GM21737 (cell line): ENCODE measurements around the gene PARP16.
"Not testable (repeated sequence)": the region's sequence is repeated elsewhere in the genome, so short reads cannot be mapped to it uniquely, and the experiment has no call there.

Experiments
- ATAC-seq: cut with Tn5 transposase; IDR thresholded peaks from one replicate; pipeline ENCODE4 v1.9.1; 2021; ENCODE audit warnings: mild to moderate bottlenecking, moderate library complexity; ENCODE audit not compliant: unreplicated experiment

The PARP16 gene

DNA sequence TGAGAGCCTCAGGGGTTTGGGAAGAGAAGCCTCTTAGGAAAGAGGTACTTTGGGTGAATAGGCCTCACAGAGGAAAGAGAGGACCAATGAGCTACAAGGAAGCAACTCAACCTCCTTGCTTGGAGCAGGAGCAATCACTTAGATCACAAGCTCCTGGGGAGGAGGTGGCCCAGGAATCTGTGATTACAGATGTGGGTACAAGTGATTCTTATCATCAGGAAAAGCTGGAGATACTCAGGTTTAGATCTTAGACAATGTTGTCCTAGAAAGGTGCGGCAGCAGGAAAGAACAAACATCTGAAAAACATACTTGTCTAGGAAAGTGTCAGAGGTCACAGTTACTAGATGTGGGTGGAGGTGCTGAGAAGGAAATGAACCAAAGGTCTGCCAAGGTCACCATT, 8.2 kb downstream of the PARP16 start:
- no peak for ATAC-seq

DNA sequence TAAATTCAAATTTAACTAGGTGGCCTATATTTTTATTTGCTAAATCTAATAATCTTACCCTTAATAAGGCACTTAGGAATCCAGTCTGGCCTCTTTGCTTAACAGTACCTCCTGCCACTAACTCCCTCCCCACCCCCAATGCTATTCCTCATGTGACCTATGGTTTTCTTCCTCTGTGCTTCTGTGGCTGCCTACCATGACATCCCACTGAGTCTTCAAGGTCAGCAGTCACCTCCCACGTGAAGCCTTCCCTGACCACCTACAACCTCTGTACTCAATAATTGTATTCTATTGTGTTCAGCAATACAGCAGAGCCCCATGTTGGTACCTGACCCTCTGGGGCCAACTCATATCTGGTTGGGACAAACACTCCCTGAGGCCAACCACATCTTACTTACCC, 9.7 kb downstream of the PARP16 start:
- ATAC-seq, result no peak

DNA sequence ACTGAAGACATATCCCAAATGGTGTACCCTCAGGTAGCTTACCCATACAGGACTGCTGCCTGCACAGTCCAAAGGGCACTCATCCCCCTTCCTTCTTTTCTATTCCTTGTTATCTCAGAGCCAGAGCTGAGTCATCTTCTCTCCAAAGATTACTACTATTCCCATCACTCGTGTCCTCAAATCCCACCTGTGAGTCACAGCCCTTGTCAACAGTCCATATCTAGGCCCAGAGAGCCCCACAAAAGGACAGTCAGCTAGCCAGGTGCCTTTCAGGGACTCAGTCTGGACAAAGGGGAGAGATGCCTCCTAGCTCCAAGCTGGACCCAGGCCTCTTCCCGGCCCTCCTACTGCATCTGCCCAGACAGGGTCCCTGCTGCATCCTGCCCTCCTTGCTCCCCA, 11.0 kb downstream of the PARP16 start:
- no peak for ATAC-seq

DNA sequence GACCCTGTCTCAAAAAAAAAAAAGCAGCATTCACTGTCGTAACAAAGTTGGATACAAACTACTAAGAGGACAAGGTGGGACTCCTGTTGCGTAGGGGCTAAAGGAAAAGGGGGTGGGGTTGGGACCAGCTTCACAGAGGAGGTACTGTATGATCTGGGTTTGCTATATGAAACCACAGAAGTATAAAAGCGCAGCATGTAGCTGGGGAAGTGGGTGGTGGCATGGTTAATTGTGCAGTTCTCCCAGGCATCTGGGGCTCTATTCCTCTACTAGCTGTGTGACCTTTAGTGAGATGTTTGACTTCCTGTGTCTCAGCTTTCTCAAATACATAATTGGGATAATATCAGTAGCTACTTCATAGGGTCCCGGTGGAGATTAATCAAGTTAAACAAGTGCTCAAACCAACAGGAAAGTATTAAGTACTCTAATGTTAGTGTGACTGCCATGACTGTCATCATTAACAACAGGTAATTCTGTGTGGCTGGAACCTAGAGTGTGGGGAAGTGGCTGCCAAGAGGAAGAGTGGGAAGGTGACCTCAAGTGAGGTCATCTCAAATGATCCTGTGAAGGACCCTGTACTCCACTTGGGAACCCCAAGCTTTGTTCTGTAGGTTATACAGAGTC, 11.5 kb downstream of the PARP16 start:
- no peak for ATAC-seq

DNA sequence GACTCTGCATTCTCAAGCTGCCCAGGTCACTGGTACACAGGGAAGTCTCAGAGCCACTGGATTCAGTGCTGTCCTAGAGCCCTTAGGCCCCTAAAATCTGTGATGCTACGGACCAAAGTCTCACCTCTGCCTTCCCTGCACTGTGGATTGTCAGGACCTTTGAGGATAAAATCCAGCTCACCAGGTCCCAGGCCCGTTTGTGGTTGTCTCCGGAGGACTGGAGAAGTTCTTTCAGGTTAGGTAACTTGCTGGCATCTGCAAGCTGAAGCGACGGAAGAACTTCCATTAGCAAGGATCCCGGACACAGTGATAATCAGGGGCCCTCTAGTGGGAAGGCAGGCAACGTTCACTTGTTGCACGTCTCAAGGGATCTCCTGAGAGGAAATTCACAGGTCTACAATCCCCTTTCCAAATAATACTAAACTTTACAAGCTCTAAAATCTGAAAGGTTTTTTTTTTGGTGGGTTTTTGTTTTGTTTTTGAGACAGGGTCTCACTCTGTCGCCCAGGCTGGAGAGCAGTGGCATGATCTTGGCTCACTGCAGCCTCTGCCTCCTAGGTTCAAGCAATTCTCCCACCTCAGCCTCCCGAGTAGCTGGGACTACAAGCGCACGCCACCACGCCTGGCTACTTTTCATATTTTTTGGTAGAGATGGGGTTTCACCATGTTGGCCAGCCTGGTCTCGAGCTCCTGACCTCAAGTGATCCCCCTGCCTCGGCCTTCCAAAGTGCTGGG, 15.7 kb downstream of the PARP16 start:
- not testable (repeated sequence) for ATAC-seq

DNA sequence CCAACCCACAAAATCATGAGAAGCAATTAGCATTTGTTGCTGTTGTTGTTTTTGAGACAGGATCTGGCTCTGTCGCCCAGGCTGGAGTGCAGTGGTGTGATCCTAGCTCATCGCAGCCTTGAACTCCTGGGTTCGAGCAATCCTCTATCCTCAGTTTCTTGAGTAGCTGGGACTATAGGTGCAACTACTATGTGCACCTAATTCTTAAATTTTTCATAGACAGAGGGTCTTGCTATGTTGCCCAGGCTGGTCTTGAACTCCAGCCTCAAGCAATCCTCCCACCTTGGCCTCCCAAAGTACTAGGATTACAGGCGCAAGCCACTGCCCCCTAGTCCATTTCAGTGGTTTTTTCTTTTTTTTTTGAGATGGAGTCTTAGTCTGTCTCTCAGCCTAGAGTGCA, 18.3 kb downstream of the PARP16 start:
- no peak for ATAC-seq

DNA sequence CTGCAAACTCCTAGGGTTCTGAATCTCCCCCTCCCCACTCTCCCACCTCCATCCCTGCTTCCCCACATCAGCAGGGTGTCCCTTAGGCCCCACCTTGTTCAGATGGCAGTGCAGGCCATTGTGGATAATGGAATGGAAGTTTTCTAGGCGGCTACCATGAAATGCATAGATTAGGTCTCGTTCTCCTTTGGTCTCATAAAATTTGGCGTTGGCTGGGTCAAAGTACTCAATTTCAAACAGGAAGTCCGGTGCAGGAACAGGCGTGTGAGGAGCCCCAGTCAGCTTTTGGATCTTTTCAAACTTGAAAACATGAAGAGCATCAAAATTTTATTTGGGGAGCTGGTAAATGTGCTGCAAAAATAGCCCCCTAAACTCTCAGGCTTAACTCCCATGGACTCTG, 20.2 kb downstream of the PARP16 start:
- no peak for ATAC-seq

DNA sequence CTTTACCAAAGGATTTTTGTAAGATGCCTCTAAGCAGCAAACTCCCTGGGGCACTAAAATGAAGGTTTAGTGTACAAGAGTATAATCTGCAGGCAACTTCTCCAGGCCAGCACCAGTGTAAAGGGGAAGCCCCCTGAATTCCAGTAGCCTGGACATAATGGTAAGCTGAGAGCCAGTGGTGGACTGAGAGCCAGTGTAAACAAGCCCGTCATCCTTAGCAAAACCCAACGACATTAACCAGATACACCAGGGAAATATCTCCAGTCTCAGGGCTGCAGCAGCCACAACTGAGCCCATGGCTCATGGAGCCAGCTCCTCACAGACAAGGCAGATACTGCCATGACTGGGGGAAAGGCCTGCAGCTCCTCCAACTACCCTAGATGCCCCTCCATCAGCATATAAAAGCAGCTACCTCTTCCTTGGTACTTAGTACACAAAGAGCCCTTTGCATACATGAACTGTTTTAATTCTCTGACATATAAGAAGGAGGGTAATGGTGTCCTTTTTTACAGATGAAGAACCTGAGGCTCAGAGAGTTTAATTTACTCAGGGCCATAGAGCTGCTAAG, 21.7 kb downstream of the PARP16 start:
- ATAC-seq, result no peak

DNA sequence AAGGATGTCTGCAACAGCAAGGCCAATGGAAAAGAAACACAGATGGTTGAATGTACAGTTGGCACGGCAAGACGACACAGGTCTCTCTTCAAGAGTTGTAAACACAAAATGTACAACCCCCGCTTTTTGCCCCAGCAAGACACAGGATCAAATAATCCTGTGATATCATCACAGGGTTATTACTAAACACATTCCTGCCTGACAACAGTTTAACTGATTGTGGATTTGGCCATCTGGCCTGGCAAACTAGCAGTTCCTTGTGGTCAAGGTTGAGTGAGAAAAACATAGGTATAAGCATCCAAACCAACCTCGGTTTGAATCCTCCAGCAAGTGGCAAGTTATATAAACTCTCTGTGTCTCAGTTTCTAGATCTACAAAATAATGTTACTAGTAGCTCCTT, 23.4 kb downstream of the PARP16 start:
- no peak for ATAC-seq

DNA sequence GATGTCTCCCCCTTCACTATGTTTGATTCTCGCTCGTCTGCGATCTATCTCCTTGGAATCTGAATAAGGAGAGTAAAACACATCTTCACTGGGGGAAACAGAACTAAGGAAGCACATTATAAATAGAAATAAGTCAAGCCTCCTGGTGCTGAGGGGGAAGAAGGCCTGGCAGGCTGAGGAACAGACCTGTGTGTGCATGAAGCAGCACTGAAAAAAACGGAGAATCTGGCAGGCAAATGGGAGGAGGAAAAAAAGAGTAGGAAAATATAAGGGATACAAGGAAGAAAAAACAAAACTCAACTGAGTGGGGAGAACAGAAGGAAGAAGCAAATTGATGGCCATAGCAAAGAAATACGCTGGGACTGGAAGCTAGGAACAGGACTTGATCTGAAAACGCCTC, 25.7 kb downstream of the PARP16 start:
- no peak for ATAC-seq

DNA sequence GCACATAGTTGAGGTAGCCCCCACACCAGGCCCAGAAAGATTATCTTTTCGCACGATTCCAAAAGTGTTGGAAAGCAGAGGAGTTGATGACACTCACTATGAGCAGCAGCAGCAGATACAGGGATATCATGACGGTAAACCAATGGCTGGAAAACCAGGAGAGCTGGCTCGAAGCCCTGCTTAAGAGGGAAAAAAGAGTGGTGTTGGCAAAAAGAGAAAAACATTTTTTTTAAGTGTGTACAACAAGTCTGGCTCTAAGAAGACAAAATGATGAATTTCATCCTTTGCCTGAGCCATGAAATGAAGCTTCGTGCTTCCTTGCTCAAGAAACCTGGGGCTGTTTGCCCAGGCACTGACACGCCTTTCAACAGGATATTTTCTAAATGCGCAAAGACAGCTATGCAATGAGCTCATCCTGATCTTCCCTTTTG, 27.3 kb downstream of the PARP16 start:
- no peak for ATAC-seq

DNA sequence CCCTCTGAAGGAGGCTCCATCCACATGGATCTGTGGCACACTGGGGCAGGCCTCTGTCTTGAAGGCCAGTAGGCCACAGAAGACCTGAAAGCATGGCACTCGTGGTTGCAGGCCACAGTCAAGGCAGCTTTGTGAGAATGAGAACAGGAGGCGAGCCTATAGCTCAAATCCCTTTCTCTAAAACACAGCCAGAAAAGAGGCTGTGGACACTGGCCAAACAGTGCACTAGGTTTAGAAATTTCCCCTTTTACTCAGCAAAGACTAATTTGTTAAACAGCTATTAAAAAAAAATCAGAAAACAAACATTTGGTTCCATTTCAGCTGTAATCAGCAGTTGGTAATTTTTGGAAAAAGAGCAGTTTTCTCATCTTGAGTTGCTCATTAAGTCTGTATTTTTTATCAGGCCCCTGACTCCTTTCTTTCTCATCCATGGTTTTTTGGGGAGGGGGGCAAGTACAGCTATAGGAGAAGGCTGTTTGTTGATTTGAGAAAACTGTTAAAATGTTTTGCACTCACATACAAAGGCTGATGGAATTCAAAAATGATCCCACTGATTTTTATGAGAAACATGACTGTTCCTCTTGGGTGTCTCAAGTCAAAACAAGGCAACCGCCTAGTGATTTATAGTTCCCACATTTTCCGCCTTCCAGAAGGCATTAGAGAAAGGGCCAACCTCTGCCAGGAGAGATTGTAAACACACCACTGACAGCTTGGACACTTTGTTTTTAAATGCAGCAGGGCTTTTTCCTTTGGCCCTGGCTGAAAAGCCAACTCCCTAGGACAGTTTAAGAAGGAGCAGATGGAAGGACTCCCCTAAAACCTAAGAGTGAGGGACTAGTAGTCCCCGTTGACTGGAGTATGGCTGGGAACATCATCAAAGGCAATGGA, 28.1 kb downstream of the PARP16 start:
- ATAC-seq, result no peak

DNA sequence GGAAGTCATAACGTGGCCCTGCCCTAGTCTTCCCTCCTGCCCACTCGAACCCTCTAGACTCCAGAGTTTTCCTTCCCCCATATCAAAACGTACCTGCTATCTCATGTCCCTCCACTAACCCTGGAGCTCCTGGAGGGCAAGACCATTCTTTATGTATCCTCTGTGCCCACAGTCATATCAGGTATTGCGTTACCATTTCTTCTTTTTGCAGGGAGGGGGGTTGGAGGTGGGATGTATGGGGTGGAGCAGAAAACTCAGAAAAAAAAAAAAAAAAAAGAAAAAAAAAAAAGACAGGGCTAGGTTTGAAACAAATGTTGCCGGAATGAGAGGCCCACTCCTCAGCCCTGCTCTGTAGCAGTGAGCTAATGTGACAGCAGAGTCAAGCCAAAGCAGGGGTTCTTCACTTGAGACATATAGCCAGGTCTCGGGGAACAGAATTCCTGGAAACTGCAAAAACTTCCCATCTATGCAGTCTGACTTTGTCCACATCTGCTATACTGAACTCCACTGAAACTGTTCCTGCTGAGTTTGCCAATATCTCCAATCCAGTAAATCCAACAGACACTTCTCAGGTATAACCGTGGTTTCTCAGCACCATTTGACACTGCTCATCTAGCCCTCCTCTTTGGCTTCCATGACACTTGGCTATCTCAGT, 31.1 kb downstream of the PARP16 start:
- no peak for ATAC-seq

DNA sequence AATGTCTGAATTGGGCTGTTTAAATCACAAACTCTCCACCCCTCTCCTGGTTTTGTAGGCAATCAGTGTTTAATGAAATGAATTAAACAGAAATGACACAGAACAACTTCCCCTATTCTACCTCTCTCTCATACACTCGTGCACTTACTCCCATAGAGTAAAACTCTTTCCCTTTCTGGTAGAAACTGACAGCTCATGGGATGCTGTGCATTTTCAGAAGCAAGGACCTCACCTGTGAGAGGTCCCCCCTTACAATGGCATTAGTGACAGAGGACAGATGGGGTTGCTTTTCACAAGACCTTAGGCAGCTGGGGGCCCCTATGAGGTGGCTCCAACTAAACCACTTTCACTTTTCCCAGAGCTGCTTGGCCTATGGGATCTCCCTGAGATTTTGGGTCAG, 31.9 kb downstream of the PARP16 start:
- ATAC-seq, result no peak

DNA sequence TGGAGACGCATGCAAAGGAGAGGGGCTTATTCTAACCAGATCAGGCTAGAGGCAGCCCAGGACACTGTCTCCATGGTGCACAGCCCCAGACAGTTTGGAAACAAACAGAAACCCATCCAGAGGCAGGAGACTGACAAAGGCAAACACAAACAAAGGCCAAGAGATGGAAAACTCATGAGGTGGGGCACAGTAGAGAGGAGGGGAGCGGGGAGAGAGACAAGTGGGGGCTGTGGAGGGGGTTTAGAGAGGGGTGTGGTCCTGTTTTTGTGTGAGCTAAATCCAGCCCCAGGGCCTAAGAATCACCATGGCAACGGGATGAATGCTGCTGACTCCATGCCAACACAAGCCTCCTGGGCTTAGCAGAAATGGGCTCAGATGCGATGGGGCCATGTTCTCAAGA, 32.3 kb downstream of the PARP16 start:
- no peak for ATAC-seq

DNA sequence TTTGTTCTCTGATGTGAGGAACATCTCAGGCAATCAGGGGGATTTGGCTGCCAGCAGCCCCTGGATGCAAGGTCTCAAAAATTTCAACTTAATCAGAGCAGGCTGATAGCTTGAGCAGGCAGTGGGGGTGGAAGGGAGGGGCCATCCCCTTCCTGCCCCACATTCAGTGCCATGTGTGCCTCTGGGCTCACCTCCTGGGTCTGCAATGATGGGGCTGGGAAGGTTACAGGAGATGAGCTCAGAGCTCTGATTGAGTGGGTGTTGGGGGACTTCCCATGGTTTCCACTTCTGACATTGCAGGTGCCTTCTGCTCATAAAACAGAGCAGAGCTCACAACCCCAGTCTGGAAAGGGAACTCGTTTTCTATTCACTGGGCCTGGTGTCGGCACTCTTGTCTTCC, 37.0 kb downstream of the PARP16 start:
- no peak for ATAC-seq

DNA sequence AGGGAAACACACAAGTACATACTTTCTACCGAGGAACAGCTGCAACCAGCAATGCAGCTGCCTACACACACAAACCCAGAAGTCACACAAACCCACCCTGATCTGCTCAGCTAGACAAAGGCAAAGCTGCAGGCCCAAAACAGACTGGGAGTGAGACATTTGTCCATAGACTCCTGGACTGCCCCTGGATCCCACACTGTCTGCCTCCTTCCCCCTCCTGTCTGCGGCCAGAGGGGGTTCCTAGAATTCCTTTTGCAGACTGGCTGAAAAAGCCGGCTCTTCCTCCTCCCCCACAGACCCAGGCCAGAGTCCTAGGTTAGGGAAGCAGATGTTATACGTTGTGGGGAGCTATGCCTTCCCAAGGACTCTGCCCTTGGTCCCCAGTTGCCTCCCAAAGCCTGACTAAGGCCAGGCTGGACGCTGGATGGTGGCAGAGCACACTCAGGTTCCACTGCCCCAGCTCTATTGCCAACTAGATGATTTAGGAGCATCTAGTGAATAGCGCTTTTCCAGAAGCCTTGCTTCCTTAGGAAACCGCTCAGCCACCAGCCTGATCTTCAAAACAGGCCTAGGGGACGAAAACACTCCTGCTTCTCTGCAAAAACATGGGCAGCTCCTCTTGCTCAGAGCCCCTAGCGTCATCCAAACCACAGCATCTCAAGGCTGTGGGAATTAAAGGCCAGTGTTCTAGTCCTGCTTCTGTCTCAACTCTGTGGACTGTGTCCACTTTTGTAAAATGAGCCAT, 38.0 kb downstream of the PARP16 start:
- no peak for ATAC-seq

DNA sequence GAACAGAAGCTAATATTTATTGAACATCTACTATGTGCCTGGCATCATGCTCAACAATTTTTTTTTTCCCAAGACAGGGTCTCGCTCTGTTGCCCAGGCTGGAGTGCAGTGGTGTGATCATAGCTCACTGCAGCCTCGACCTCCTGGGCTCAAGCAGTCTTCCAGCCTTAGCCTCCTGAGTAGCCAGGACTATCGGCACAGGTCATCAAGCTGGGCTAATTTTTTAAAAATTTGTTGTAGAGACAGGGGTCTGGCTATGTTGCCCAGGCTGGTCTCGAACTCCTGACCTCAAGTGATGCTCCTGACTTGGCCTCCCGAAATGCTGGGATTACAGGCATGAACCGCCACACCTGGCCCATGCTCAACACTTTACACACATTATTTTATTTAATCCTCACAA, 39.7 kb downstream of the PARP16 start:
- ATAC-seq, result no peak

DNA sequence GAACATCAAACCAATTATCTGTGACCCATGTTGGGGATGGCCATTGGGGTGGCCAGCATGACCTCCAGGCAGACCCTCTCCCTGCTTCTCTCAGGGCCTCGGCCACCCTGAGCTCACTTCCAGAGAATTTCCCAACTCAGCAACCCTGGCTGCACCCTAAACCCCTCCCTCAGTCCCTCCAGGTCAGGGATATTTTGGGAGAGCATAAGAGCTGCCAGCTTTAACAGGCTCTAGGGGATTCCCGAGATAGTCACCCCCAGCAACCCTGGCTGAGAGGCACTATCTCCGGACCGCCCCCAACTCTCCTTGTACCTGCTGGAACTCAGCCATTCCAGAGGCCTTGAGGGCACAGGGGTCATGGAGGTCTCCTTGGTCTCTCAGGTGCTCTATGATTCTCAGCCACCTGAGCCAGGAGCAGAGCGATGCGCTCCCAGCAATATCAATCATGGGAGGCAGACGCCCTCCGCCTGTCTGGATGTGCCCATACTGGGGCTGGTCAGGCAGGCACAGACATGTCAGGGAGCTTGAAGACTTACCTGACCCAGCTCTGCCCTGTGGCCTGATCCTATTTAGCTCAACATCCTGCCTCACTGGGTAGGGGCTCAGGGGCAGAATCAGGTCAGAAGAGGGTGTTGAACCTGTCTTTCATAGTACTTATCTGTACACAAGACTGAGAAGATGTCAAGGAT, 40.5 kb downstream of the PARP16 start:
- no peak for ATAC-seq
